Measurements from ENCODE around the gene SEMA4A.
"Not testable (repeated sequence)": the region's sequence is repeated elsewhere in the genome, so short reads cannot be mapped to it uniquely, and the experiment has no call there.

SEMA4A gene

GRCh38 chr1:156211243-156211642 lies 57.9 kb downstream of the SEMA4A start:
- Histone ChIP-seq H3K4me3 (ENCODE audit: extremely low read depth, insufficient read depth, low read length, poor library complexity, severe bottlenecking) (no peak overlapping the region), H3K36me3 (ENCODE audit: control insufficient read depth, insufficient read depth, low read length) (peaks cover 67% of the 10 kb centered on the region), H3K4me1 (ENCODE audit: control insufficient read depth, insufficient read depth, low read length, poor library complexity, severe bottlenecking) (no peaks in the 10 kb centered on the region), H3K9me3 (ENCODE audit: control insufficient read depth, low read length) (no peaks in the 10 kb centered on the region), H3K27ac (ENCODE audit: low read depth, low read length, severe bottlenecking) (no peak overlapping the region)
- 100% methylated on average over 1 of the region's 3 CpGs for WGBS, 2 experiments (ENCODE audit: insufficient coverage in 2 of 2)

- Histone ChIP-seq H3K4me1 (ENCODE audit: control insufficient read depth, insufficient read depth, low read length, poor library complexity, severe bottlenecking) (no peaks in the 10 kb centered on the region), H3K36me3 (ENCODE audit: control insufficient read depth, insufficient read depth, low read length) (peaks cover 59% of the 10 kb centered on the region), H3K27ac (ENCODE audit: low read depth, low read length, severe bottlenecking) (peak overlapping the region; percentile 46), H3K9me3 (ENCODE audit: control insufficient read depth, low read length) (no peaks in the 10 kb centered on the region), H3K4me3 (ENCODE audit: extremely low read depth, insufficient read depth, low read length, poor library complexity, severe bottlenecking) (peak overlapping the region; percentile 62)
- WGBS, 2 experiments (ENCODE audit: insufficient coverage in 2 of 2) = 94 to 100% methylated on average over 1 to 7 of the region's 9 CpGs
These were observed 58.7 kb downstream of the SEMA4A start for GRCh38 chr1:156212130-156212529.

GRCh38 chr1:156212833-156213643 lies 59.7 kb downstream of the SEMA4A start, which contains the start of gene PMF1:
TSS of gene PMF1 (plus strand) at chr1:156213007. CDS start at chr1:156213016, 9 bp downstream.
- Histone ChIP-seq H3K4me3 (ENCODE audit: extremely low read depth, insufficient read depth, low read length, poor library complexity, severe bottlenecking) (peak within 1 kb of the TSS; percentile 62), H3K4me1 (ENCODE audit: control insufficient read depth, insufficient read depth, low read length, poor library complexity, severe bottlenecking) (no peaks in the 10 kb centered on the region), H3K36me3 (ENCODE audit: control insufficient read depth, insufficient read depth, low read length) (peaks cover 54% of the 10 kb centered on the region), H3K27ac (ENCODE audit: low read depth, low read length, severe bottlenecking) (peak within 1 kb of the TSS; percentile 98), H3K9me3 (ENCODE audit: control insufficient read depth, low read length) (no peaks in the 10 kb centered on the region)
- WGBS, 2 experiments (ENCODE audit: insufficient coverage in 2 of 2) = 0 to 1% methylated on average over 57 of the region's 61 CpGs

GRCh38 chr1:156213644-156213966 lies 60.2 kb downstream of the SEMA4A start:
- Histone ChIP-seq H3K4me1 (ENCODE audit: control insufficient read depth, insufficient read depth, low read length, poor library complexity, severe bottlenecking) (no peaks in the 10 kb centered on the region), H3K9me3 (ENCODE audit: control insufficient read depth, low read length) (no peaks in the 10 kb centered on the region), H3K27ac (ENCODE audit: low read depth, low read length, severe bottlenecking) (peak overlapping the region; percentile 98), H3K36me3 (ENCODE audit: control insufficient read depth, insufficient read depth, low read length) (peaks cover 51% of the 10 kb centered on the region), H3K4me3 (ENCODE audit: extremely low read depth, insufficient read depth, low read length, poor library complexity, severe bottlenecking) (peak overlapping the region; percentile 62)
- WGBS, 2 experiments (ENCODE audit: insufficient coverage in 2 of 2) = 40 to 44% methylated on average over 1 to 5 of the region's 11 CpGs

- WGBS, 2 experiments (ENCODE audit: insufficient coverage in 2 of 2) = 94 to 95% methylated on average over 9 to 15 of the region's 16 CpGs
- Histone ChIP-seq H3K4me1 (ENCODE audit: control insufficient read depth, insufficient read depth, low read length, poor library complexity, severe bottlenecking) (no peaks in the 10 kb centered on the region), H3K27ac (ENCODE audit: low read depth, low read length, severe bottlenecking) (peak overlapping the region; percentile 98), H3K36me3 (ENCODE audit: control insufficient read depth, insufficient read depth, low read length) (peaks cover 45% of the 10 kb centered on the region), H3K4me3 (ENCODE audit: extremely low read depth, insufficient read depth, low read length, poor library complexity, severe bottlenecking) (peak overlapping the region; percentile 62), H3K9me3 (ENCODE audit: control insufficient read depth, low read length) (no peaks in the 10 kb centered on the region)
These were observed 60.8 kb downstream of the SEMA4A start for GRCh38 chr1:156214024-156214748.

GRCh38 chr1:156216361-156217086 lies 63.1 kb downstream of the SEMA4A start:
- H3K4me1 ChIP-seq (ENCODE audit: control insufficient read depth, insufficient read depth, low read length, poor library complexity, severe bottlenecking); H3K9me3 ChIP-seq (ENCODE audit: control insufficient read depth, low read length); H3K27ac ChIP-seq (ENCODE audit: low read depth, low read length, severe bottlenecking); H3K4me3 ChIP-seq (ENCODE audit: extremely low read depth, insufficient read depth, low read length, poor library complexity, severe bottlenecking): not testable (repeated sequence)
- peaks cover 36% of the 10 kb centered on the region for H3K36me3 ChIP-seq (ENCODE audit: control insufficient read depth, insufficient read depth, low read length)
- 95 to 96% methylated on average over 42 to 45 of the region's 55 CpGs for WGBS, 2 experiments (ENCODE audit: insufficient coverage in 2 of 2)

- H3K36me3 ChIP-seq (ENCODE audit: control insufficient read depth, insufficient read depth, low read length) = peaks cover 43% of the 10 kb centered on the region
These were observed 64.5 kb downstream of the SEMA4A start for GRCh38 chr1:156217871-156218270.

GRCh38 chr1:156220226-156220625 lies 66.8 kb downstream of the SEMA4A start:
- 100% methylated on average over 4 to 7 of the region's 9 CpGs for WGBS, 2 experiments (ENCODE audit: insufficient coverage in 2 of 2)
- Histone ChIP-seq H3K4me1 (ENCODE audit: control insufficient read depth, insufficient read depth, low read length, poor library complexity, severe bottlenecking) (peaks cover under 1% of the 10 kb centered on the region), H3K4me3 (ENCODE audit: extremely low read depth, insufficient read depth, low read length, poor library complexity, severe bottlenecking) (no peak overlapping the region), H3K27ac (ENCODE audit: low read depth, low read length, severe bottlenecking) (no peak overlapping the region), H3K9me3 (ENCODE audit: control insufficient read depth, low read length) (no peaks in the 10 kb centered on the region), H3K36me3 (ENCODE audit: control insufficient read depth, insufficient read depth, low read length) (peaks cover 46% of the 10 kb centered on the region)

More at GRCh38 chr1:156217871-156218270, 64.5 kb downstream of the SEMA4A start:
- H3K4me3 ChIP-seq (ENCODE audit: extremely low read depth, insufficient read depth, low read length, poor library complexity, severe bottlenecking) = no peak overlapping the region
- H3K27ac ChIP-seq (ENCODE audit: low read depth, low read length, severe bottlenecking) = peak overlapping the region; percentile 5
- H3K4me1 ChIP-seq (ENCODE audit: control insufficient read depth, insufficient read depth, low read length, poor library complexity, severe bottlenecking) = no peaks in the 10 kb centered on the region
- WGBS, 2 experiments (ENCODE audit: insufficient coverage in 2 of 2) = 93% methylated on average over 2 of the region's 2 CpGs; no CpG with 5 or more reads in 1 of the 2 experiments
- no peaks in the 10 kb centered on the region for H3K9me3 ChIP-seq (ENCODE audit: control insufficient read depth, low read length)

GRCh38 chr1:156221986-156222692 lies 68.8 kb downstream of the SEMA4A start:
- H3K27ac ChIP-seq (ENCODE audit: low read depth, low read length, severe bottlenecking) = no peak overlapping the region
- WGBS, 2 experiments (ENCODE audit: insufficient coverage in 2 of 2) = 87 to 95% methylated on average over 6 to 7 of the region's 13 CpGs
- peaks cover 4% of the 10 kb centered on the region for H3K4me1 ChIP-seq (ENCODE audit: control insufficient read depth, insufficient read depth, low read length, poor library complexity, severe bottlenecking)
- H3K4me3 ChIP-seq (ENCODE audit: extremely low read depth, insufficient read depth, low read length, poor library complexity, severe bottlenecking) = no peak overlapping the region
- H3K36me3 ChIP-seq (ENCODE audit: control insufficient read depth, insufficient read depth, low read length) = peaks cover 53% of the 10 kb centered on the region
- no peaks in the 10 kb centered on the region for H3K9me3 ChIP-seq (ENCODE audit: control insufficient read depth, low read length)

- no peak overlapping the region for H3K27ac ChIP-seq (ENCODE audit: low read depth, low read length, severe bottlenecking)
- WGBS, 2 experiments (ENCODE audit: insufficient coverage in 2 of 2) = 0% methylated on average over 1 of the region's 2 CpGs; no CpG with 5 or more reads in 1 of the 2 experiments
- H3K9me3 ChIP-seq (ENCODE audit: control insufficient read depth, low read length) = no peaks in the 10 kb centered on the region
- H3K36me3 ChIP-seq (ENCODE audit: control insufficient read depth, insufficient read depth, low read length) = peaks cover 61% of the 10 kb centered on the region
- peaks cover 4% of the 10 kb centered on the region for H3K4me1 ChIP-seq (ENCODE audit: control insufficient read depth, insufficient read depth, low read length, poor library complexity, severe bottlenecking)
- no peak overlapping the region for H3K4me3 ChIP-seq (ENCODE audit: extremely low read depth, insufficient read depth, low read length, poor library complexity, severe bottlenecking)
These were observed 72.3 kb downstream of the SEMA4A start for GRCh38 chr1:156225677-156226014.

All from mesodermal cell (in vitro differentiated cells).